HepG2 (cell line): ENCODE measurements around the gene RMI2. TPM values are rescaled to one million over a fixed set of nuclear protein-coding genes. Genes with fewer than 3 reads are reported as not detected.

Source experiments
- AHR ChIP-seq: IDR thresholded peaks from 2 replicates; pipeline ENCODE4 v1.6.1; 2018; ENCODE audit warnings: missing genetic modification reagents, missing compliant biosample characterization
- BRF2 ChIP-seq: sonication (generic); formaldehyde crosslinking; IDR thresholded peaks from 2 replicates; pipeline ENCODE4 v1.8.1; 2022; ENCODE audit warnings: mild to moderate bottlenecking, missing genetic modification reagents
- CCDC6 ChIP-seq: sonication (generic); formaldehyde crosslinking; IDR thresholded peaks from 2 replicates; pipeline ENCODE4 v1.8.1; 2022; ENCODE audit warnings: mild to moderate bottlenecking, missing genetic modification reagents, moderate library complexity
- CENPT ChIP-seq: sonication (generic); formaldehyde crosslinking; IDR thresholded peaks from 2 replicates; pipeline ENCODE4 v1.8.0; 2022; ENCODE audit warnings: low read depth, mild to moderate bottlenecking, moderate library complexity, missing genetic modification reagents
- ESRRA ChIP-seq: sonication (generic); formaldehyde crosslinking; IDR thresholded peaks from 2 replicates; pipeline ENCODE4 v1.5.1; 2020; ENCODE audit warnings: mild to moderate bottlenecking, low read depth, missing genetic modification reagents
- GLMP ChIP-seq: sonication (generic); formaldehyde crosslinking; IDR thresholded peaks from 2 replicates; pipeline ENCODE4 v1.9.0; 2021; ENCODE audit warnings: missing genetic modification reagents, mild to moderate bottlenecking, borderline replicate concordance
- KDM3A ChIP-seq: IDR thresholded peaks from 2 replicates; pipeline ENCODE4 v1.6.1; 2018; ENCODE audit warnings: low read depth, missing compliant biosample characterization
- MED1 ChIP-seq: sonication (generic); formaldehyde crosslinking; IDR thresholded peaks from 2 replicates; pipeline ENCODE4 v1.4.0; 2020; ENCODE audit warnings: missing genetic modification reagents
- NBN ChIP-seq: fragments of 450-650 bp; conservative IDR thresholded peaks from 2 replicates; pipeline ENCODE4 v1.6.1; 2017
- PAXIP1 ChIP-seq: sonication (generic); formaldehyde crosslinking; conservative IDR thresholded peaks from 2 replicates; pipeline ENCODE4 v1.4.0; 2020; ENCODE audit warnings: mild to moderate bottlenecking, missing genetic modification reagents, moderate library complexity
- PHF21A ChIP-seq: sonication (generic); formaldehyde crosslinking; IDR thresholded peaks from 2 replicates; pipeline ENCODE4 v1.5.0; 2020; ENCODE audit warnings: mild to moderate bottlenecking, missing genetic modification reagents
- PTBP1 ChIP-seq: fragments of 200-400 bp; formaldehyde crosslinking; IDR thresholded peaks from 2 replicates; pipeline ENCODE4 v1.6.1; 2018; ENCODE audit warnings: low read length, low read depth; ENCODE audit not compliant: poor library complexity, severe bottlenecking
- TP53 ChIP-seq: sonication (generic); formaldehyde crosslinking; conservative IDR thresholded peaks from 2 replicates; pipeline ENCODE4 v1.4.0; 2020; ENCODE audit warnings: missing genetic modification reagents
- TRAFD1 ChIP-seq: sonication (generic); formaldehyde crosslinking; IDR thresholded peaks from 2 replicates; pipeline ENCODE4 v1.5.1; 2020; ENCODE audit warnings: missing genetic modification reagents, mild to moderate bottlenecking, borderline replicate concordance
- WIZ ChIP-seq: sonication (generic); formaldehyde crosslinking; IDR thresholded peaks from 2 replicates; pipeline ENCODE4 v1.5.1; 2020; ENCODE audit warnings: mild to moderate bottlenecking, missing genetic modification reagents
- XRCC5 ChIP-seq: fragments of 200-400 bp; formaldehyde crosslinking; optimal IDR thresholded peaks from 2 replicates; pipeline ENCODE3; 2017; ENCODE audit warnings: mild to moderate bottlenecking, low read length
- ZFP1 ChIP-seq: IDR thresholded peaks from 2 replicates; pipeline ENCODE4 v1.6.1; 2016
- ZNF460 ChIP-seq: sonication (generic); formaldehyde crosslinking; IDR thresholded peaks from 2 replicates; pipeline ENCODE4 v1.5.1; 2020; ENCODE audit warnings: missing genetic modification reagents, mild to moderate bottlenecking, borderline replicate concordance
- ZNF674 ChIP-seq: sonication (generic); formaldehyde crosslinking; IDR thresholded peaks from 2 replicates; pipeline ENCODE4 v1.5.0; 2020; ENCODE audit warnings: low read depth, mild to moderate bottlenecking, missing genetic modification reagents
- ZSCAN30 ChIP-seq: sonication (generic); formaldehyde crosslinking; IDR thresholded peaks from 2 replicates; pipeline ENCODE4 v1.5.0; 2020; ENCODE audit warnings: mild to moderate bottlenecking, missing genetic modification reagents
- polyA plus RNA-seq, 8 experiments: library from polyadenylated mRNA; depleted of rRNA in 3 of 8; stranded (reverse) in 7 of 8; unstranded in 1 of 8; fragments of >200 nt; fragmentation: Illumina TruSeq in 4 of 8; extraction: Trizol in 4 of 8; gene quantifications; 2 replicates each; pipeline versions ENCODE4 v1.2.1 to v1.2.3, GENCODE V29; 2011 to 2016; ENCODE audit warnings: low read depth in 4 of 8, missing spikeins in 1 of 8, mixed read lengths in 1 of 8; ENCODE audit not compliant: insufficient read depth in 1 of 8
- total RNA-seq, 5 experiments: library from RNA; depleted of rRNA; stranded (reverse); fragments of >200 nt; fragmentation: Illumina TruSeq; extraction: Trizol; gene quantifications; 2 replicates each; pipeline ENCODE4 v1.2.3, GENCODE V29; 2016; ENCODE audit warnings: low read depth in 1 of 5

Gene RMI2
- total and polyA plus RNA-seq, 2 of the 13 experiments (the other 11 are each of a cell fraction or from before 2014, with no cell fraction given) = 24.5 to 55.7 TPM

GRCh38 chr16:11308493-11309283 is 36.6 kb upstream of the RMI2 start (continued):
- TF ChIP-seq GLMP (no peak), XRCC5 (peak; percentile 40), PAXIP1 (CRISPR knock-in tag) (peak; percentile 85), CCDC6 (CRISPR knock-in tag) (peak; percentile 90; the same call in 1 of the 2 replicates), ZNF460 (CRISPR knock-in tag) (peak; percentile 10; the same call in 1 of the 2 replicates), MED1 (CRISPR knock-in tag) (peak; percentile 76), WIZ (CRISPR knock-in tag) (0 out of 2 replicates have a peak, but pooled peaks have one; percentile 49), PTBP1 (peak; percentile 59), CENPT (CRISPR knock-in tag) (no peak), BRF2 (no peak), ZSCAN30 (CRISPR knock-in tag) (no peak), ZNF674 (CRISPR knock-in tag) (no peak), ZFP1 (CRISPR knock-in tag) (no peak), KDM3A (no peak; the same call in 1 of the 2 replicates), AHR (CRISPR knock-in tag) (peak; percentile 71), PHF21A (CRISPR knock-in tag) (no peak; the same call in 1 of the 2 replicates), TRAFD1 (CRISPR knock-in tag) (peak; percentile 61), ESRRA (CRISPR knock-in tag) (peak; percentile 55; the same call in 1 of the 2 replicates), TP53 (CRISPR knock-in tag) (no peak), NBN (no peak)
